GM23248 (cell line): ENCODE results near the gene SMAD4.

Experiments used
- EZH2 ChIP-seq: fragments of 200-600 bp; sonication (generic); IDR thresholded peaks from 2 replicates; pipeline ENCODE4 v1.6.1; 2018; ENCODE audit warnings: antibody characterized with exemption, mild to moderate bottlenecking; ENCODE audit not compliant: insufficient read depth, poor library complexity, severe bottlenecking
- EZH2phosphoT487 ChIP-seq: fragments of 200-600 bp; sonication (generic); IDR thresholded peaks from 2 replicates; pipeline ENCODE4 v1.6.1; 2018; ENCODE audit warnings: antibody characterized with exemption, moderate library complexity, mild to moderate bottlenecking, low read depth; ENCODE audit not compliant: insufficient read depth

- TF ChIP-seq EZH2 = no peak
- TF ChIP-seq EZH2phosphoT487 = no peak
Observed at GRCh38 chr18:51108330-51108729, 78.3 kb downstream of the SMAD4 start.
